Inflammatory macrophage (primary cell): ENCODE results near the gene TTC39B.

Experiments
- DNase-seq, 2 donors: peaks; one replicate each; pipeline ENCODE4 v3.0.0-alpha.2; 2020 to 2022

TTC39B gene

GRCh38 chr9:15300218-15300617 is 6.8 kb downstream of the TTC39B start:
- peak; percentile 91 to 92 for DNase-seq

DNA sequence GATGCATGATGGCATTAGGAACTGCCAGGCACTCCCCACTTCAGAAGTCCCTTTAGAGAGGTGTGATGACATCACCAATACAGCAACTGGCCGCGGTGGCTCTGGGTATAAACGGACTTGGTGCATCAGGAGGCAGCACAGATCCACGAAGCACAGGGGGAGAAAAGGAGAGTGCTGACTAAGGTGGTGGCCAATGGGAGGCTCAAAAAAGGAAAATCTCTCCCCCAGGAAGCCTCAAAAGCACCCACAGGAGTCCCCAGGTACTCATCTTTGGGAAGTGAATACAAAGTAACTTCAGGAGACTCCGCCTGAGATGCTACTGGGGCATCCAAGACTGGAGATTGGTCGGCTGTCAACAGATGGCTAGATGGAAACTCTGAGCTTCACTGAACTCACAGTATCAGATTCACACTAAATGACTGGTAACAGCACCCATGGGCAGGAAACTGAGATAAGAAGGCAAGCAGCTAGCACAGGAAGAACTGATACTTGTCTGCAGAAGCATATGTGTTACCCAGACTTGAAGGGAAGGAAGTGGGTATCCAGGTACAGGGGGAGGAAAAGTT is 7.6 kb downstream of the TTC39B start:
- DNase-seq, result peak in 1 of 2 donors; percentile 23

DNA sequence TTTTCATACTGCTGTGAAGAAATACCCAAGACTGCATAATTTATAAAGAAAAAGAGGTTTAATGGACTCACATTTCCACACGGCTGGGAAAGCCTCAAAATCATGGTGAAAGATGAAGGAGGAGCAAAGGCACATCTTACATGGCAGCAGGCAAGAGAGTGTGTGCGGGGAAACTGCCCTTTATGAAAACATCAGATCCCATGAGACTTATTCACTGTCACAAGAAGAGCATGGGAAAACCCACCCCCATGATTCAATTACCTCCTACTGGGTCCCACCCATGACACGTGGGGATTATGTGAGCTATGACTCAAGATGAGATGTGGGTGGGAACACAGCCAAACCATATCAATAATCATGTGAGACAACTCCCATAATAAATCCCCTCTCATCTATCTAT is 8.7 kb downstream of the TTC39B start:
- DNase-seq, result peak; percentile 78 to 87

- DNase-seq, result peak; percentile 31 to 43
These were observed 11.1 kb downstream of the TTC39B start for GRCh38 chr9:15295761-15296405.

GRCh38 chr9:15294604-15295003 is 12.4 kb downstream of the TTC39B start:
- no peak for DNase-seq

- DNase-seq, result peak in 1 of 2 donors; percentile 28
These were observed 13.2 kb downstream of the TTC39B start for GRCh38 chr9:15293804-15294316.

- no peak for DNase-seq
These were observed 13.9 kb downstream of the TTC39B start for GRCh38 chr9:15293084-15293483.

GRCh38 chr9:15289603-15290002 is 17.4 kb downstream of the TTC39B start:
- DNase-seq, result no peak

- DNase-seq, result no peak
These were observed 19.7 kb downstream of the TTC39B start for GRCh38 chr9:15287309-15287708.

GRCh38 chr9:15286161-15286821 is 20.7 kb downstream of the TTC39B start:
- no peak for DNase-seq

DNA sequence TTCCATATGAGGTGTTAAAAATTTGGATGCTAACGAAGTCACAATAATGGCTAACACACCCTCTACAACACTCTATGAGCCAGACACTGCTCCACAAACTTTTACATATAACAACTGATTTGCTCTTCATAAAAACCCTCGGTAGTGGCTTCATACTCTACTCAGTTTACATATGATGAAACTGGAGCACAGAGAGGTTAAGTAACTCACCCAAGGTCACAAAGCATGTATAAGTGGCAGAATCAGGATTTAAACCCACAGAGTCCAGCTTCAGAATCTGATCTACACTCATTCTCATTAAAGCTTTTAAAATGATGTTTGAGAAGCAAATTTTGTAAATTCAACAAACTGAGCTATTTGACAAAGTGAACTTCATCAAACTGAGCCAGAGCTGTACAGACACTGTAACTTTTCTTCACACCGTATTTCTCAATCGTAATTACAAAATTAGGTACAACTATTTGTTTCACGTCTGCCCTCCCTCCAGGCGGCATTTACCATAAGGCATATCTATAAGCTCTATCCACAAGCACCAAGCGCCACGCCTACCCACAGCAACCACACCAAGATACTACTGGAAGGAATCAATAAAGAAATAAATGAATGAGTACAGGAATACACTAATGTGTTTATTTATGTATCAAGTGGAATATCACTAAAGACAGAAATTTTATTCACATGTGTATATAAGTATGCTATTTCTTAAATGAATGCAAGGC is 24.3 kb downstream of the TTC39B start:
- no peak for DNase-seq

DNA sequence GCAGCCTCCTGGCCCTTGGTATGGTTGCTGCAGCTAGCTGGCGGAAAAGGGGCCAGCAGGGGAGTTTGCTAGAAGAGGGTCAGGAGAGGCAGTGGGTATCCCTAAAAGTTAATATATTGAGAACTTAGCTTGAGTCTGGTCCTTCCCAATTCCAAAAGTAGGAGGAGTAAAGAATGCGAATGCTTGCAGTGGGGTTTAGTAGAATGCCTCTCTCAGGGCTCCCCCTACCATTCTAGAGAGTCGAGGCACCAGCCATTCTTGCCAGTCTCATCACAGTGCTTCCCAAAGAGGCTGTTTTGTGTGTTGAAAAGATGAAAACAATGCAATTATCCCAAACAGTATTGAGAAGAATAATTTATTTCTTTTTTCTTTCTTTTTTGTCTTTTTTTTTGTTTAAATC is 26.4 kb downstream of the TTC39B start:
- no peak for DNase-seq

DNA sequence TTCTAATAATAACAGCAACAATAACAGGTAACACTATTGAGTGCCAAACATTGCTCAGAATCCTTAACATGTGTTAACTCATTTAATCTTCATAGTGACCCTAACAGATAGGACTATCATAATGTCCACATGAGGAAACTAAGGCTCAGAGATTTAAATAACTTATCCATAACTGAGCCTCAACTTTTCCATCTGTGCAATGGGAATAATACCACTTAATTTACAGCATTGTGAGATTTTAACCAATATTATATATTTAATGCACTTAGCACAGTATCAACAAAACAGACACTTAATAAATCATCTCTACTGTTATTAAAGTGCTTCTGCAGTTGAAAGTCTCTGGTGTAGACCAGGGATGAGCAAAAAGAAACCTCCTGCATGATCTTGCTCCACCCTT is 28.2 kb downstream of the TTC39B start:
- no peak for DNase-seq

- DNase-seq, result no peak
These were observed 28.8 kb downstream of the TTC39B start for GRCh38 chr9:15278091-15278687.

GRCh38 chr9:15277400-15278090 is 29.5 kb downstream of the TTC39B start:
- DNase-seq, result peak; percentile 22 to 40

GRCh38 chr9:15276328-15276938 is 30.6 kb downstream of the TTC39B start:
- no peak for DNase-seq

GRCh38 chr9:15274425-15274824 is 32.6 kb downstream of the TTC39B start:
- no peak for DNase-seq

GRCh38 chr9:15272377-15272928 is 34.6 kb downstream of the TTC39B start:
- no peak for DNase-seq

DNA sequence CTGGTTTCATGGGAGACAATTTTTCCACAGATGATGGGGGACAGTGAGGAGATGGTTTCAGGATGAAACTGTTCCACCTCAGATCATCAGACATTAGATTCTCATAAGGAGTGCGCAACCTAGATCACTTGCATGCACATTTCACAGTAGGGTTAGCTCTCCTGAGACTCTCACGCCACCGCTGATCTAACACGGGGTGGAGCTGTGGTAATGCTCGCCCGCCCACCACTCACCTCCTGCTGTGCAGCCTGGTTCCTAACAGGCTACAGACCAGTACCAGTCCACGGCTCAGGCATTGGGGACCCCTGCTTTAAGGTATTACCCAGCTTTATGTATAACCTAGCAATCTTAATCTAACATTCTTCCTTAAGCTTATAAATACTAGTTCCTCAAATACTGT is 35.6 kb downstream of the TTC39B start:
- DNase-seq, result peak in 1 of 2 donors; percentile 25

GRCh38 chr9:15268782-15269181 is 38.2 kb downstream of the TTC39B start:
- no peak for DNase-seq

GRCh38 chr9:15268317-15268716 is 38.7 kb downstream of the TTC39B start:
- DNase-seq, result no peak
